H1 (cell line): ENCODE data around the gene KLF12. TPM values are rescaled to one million over a fixed set of nuclear protein-coding genes. Genes with fewer than 3 reads are reported as not detected.

Source experiments
- CTCF ChIA-PET: fragments of 300-600 bp; sonication (Branson Sonifier 250); formaldehyde crosslinking; loops from one replicate; lab custom pipeline; 2021; ENCODE audit not compliant: partially characterized antibody; lab: Charles Lee
- POLR2A ChIA-PET: fragments of 300-600 bp; sonication (Branson Sonifier 250); formaldehyde crosslinking; loops from one replicate; lab custom pipeline; 2021; ENCODE audit warnings: inconsistent platforms; ENCODE audit not compliant: partially characterized antibody; lab: Charles Lee
- DNase-seq, 2 experiments: peaks; one replicate each; pipeline versions ENCODE4 v3.0.0 to v3.0.0-alpha.2; 2010 to 2022; ENCODE audit warnings: low spot score in 2 of 2, low read depth in 1 of 2, mixed read lengths in 1 of 2
- FAIRE-seq: peaks from 2 replicates; lab custom pipeline; 2011; peaks lifted over from hg19 to GRCh38; lab: Jason Lieb, UNC
- H2AFZ ChIP-seq: 2 replicates; pipeline ENCODE4 v1.8.1; 2012; ENCODE audit warnings: low read length, inconsistent platforms
- H2AK5ac ChIP-seq: 2 replicates; pipeline ENCODE4 v1.6.1; 2013; ENCODE audit warnings: low read depth, low read length
- H2BK120ac ChIP-seq: replicated peaks from 2 replicates; pipeline ENCODE3; 2013; ENCODE audit warnings: low read depth, low read length, inconsistent platforms
- H2BK12ac ChIP-seq: 2 replicates; pipeline ENCODE4 v1.6.1; 2013; ENCODE audit warnings: low read depth, low read length
- H2BK15ac ChIP-seq: 2 replicates; pipeline ENCODE4 v1.6.1; 2013; ENCODE audit warnings: low read length
- H2BK20ac ChIP-seq: 2 replicates; pipeline ENCODE4 v1.6.1; 2013; ENCODE audit warnings: low read length
- H2BK5ac ChIP-seq: 2 replicates; pipeline ENCODE4 v1.6.1; 2013; ENCODE audit warnings: low read depth, low read length
- H3K14ac ChIP-seq: 2 replicates; pipeline ENCODE4 v1.6.1; 2013; ENCODE audit warnings: inconsistent platforms; ENCODE audit not compliant: insufficient read length
- H3K18ac ChIP-seq: 2 replicates; pipeline ENCODE4 v1.6.1; 2013; ENCODE audit warnings: low read length; ENCODE audit errors: extremely low read depth
- H3K23ac ChIP-seq: 2 replicates; pipeline ENCODE4 v1.6.1; 2013; ENCODE audit warnings: inconsistent platforms; ENCODE audit not compliant: insufficient read length
- H3K23me2 ChIP-seq: 2 replicates; pipeline ENCODE4 v1.6.1; 2013; ENCODE audit warnings: low read depth, low read length
- H3K27ac ChIP-seq: 2 replicates; pipeline ENCODE4 v1.6.1; 2011; ENCODE audit warnings: low read depth, low read length, inconsistent platforms
- H3K27me3 ChIP-seq, 4 experiments: replicated peaks in 1 of 4; 1 replicate in 1 of 4; 2 replicates in 3 of 4; pipeline versions ENCODE4 v1.6.1 to v1.8.1; 2011 to 2013; ENCODE audit warnings: low read length in 3 of 4, mild to moderate bottlenecking in 3 of 4, inconsistent platforms in 2 of 4, mixed read lengths in 2 of 4, moderate library complexity in 1 of 4; ENCODE audit not compliant: control insufficient read depth in 3 of 4, insufficient read depth in 3 of 4; ENCODE audit errors: extremely low read depth in 1 of 4
- H3K36me3 ChIP-seq, 4 experiments: 2 replicates each; pipeline versions ENCODE4 v1.6.1 to v1.8.1; 2011 to 2013; ENCODE audit warnings: mild to moderate bottlenecking in 4 of 4, low read length in 3 of 4, moderate library complexity in 2 of 4, control low read depth in 1 of 4, inconsistent platforms in 1 of 4; ENCODE audit not compliant: insufficient read depth in 4 of 4, control insufficient read depth in 2 of 4
- H3K4ac ChIP-seq: replicated peaks from 2 replicates; pipeline ENCODE3; 2013; ENCODE audit warnings: low read length, low read depth, mixed read lengths, inconsistent platforms; ENCODE audit not compliant: insufficient read length
- H3K4me1 ChIP-seq, 4 experiments: replicated peaks in 1 of 4; 1 replicate in 1 of 4; 2 replicates in 3 of 4; pipeline versions ENCODE4 v1.6.1 to v1.8.1; 2011 to 2013; ENCODE audit warnings: low read length in 3 of 4, inconsistent platforms in 2 of 4, mixed read lengths in 1 of 4; ENCODE audit not compliant: insufficient read depth in 4 of 4, control insufficient read depth in 3 of 4
- H3K4me2 ChIP-seq, 2 experiments: 2 replicates each; pipeline versions ENCODE4 v1.6.1 to v1.8.1; 2011 to 2013; ENCODE audit warnings: low read depth in 2 of 2, low read length in 2 of 2, control low read depth in 1 of 2, inconsistent platforms in 1 of 2, mild to moderate bottlenecking in 1 of 2; ENCODE audit not compliant: insufficient read depth in 1 of 2
- H3K4me3 ChIP-seq, 4 experiments: fragments of 200-600, 300-600 bp in 1 of 4; sonication (generic), shearing (Covaris generic), sonication (Bioruptor Twin) in 1 of 4; 2 replicates each; pipeline versions ENCODE4 v1.5.1 to v1.8.1; 2011 to 2016; ENCODE audit warnings: low read length in 4 of 4, low read depth in 3 of 4, control low read depth in 2 of 4, inconsistent platforms in 2 of 4, mild to moderate bottlenecking in 2 of 4, mixed read lengths in 1 of 4, moderate library complexity in 1 of 4; ENCODE audit not compliant: insufficient read depth in 2 of 4; ENCODE audit errors: extremely low read depth in 1 of 4
- H3K56ac ChIP-seq: replicated peaks from 2 replicates; pipeline ENCODE3; 2013; ENCODE audit warnings: low read depth, mild to moderate bottlenecking, mixed read lengths, low read length, inconsistent platforms; ENCODE audit not compliant: insufficient read length
- H3K79me1 ChIP-seq: 2 replicates; pipeline ENCODE4 v1.6.1; 2013; ENCODE audit warnings: low read depth, low read length, control low read depth
- H3K79me2 ChIP-seq, 2 experiments: 2 replicates each; pipeline versions ENCODE4 v1.6.1 to v1.8.1; 2012 to 2013; ENCODE audit warnings: low read length in 2 of 2, mild to moderate bottlenecking in 2 of 2, inconsistent platforms in 1 of 2; ENCODE audit not compliant: insufficient read depth in 2 of 2, control insufficient read depth in 1 of 2
- H3K9ac ChIP-seq, 4 experiments: replicated peaks in 1 of 4; 1 replicate in 1 of 4; 2 replicates in 3 of 4; pipeline versions ENCODE4 v1.6.1 to v1.8.1; 2011 to 2013; ENCODE audit warnings: low read depth in 3 of 4, low read length in 3 of 4, control low read depth in 2 of 4, mild to moderate bottlenecking in 2 of 4, moderate library complexity in 2 of 4, inconsistent platforms in 1 of 4; ENCODE audit errors: extremely low read depth in 1 of 4
- H3K9me3 ChIP-seq, 2 experiments: 2 replicates each; pipeline versions ENCODE4 v1.6.1 to v1.8.1; 2012 to 2013; ENCODE audit warnings: mild to moderate bottlenecking in 2 of 2, moderate library complexity in 2 of 2, control low read depth in 1 of 2, inconsistent platforms in 1 of 2, low read depth in 1 of 2, low read length in 1 of 2, mixed read lengths in 1 of 2; ENCODE audit not compliant: insufficient read depth in 2 of 2
- H4K20me1 ChIP-seq, 2 experiments: replicated peaks in 1 of 2; 2 replicates each; pipeline versions ENCODE3 to v1.8.1; 2011 to 2013; ENCODE audit warnings: inconsistent platforms in 2 of 2, low read length in 2 of 2, mild to moderate bottlenecking in 1 of 2; ENCODE audit not compliant: insufficient read depth in 2 of 2, control insufficient read depth in 1 of 2
- H4K5ac ChIP-seq: 2 replicates; pipeline ENCODE4 v1.6.1; 2013; ENCODE audit warnings: low read length, low read depth, mixed read lengths, inconsistent platforms; ENCODE audit not compliant: insufficient read length
- H4K8ac ChIP-seq: 2 replicates; pipeline ENCODE4 v1.8.0; 2013; ENCODE audit warnings: mild to moderate bottlenecking, moderate library complexity, low read length, inconsistent platforms; ENCODE audit not compliant: insufficient read depth; ENCODE audit errors: extremely low read depth
- H4K91ac ChIP-seq: replicated peaks from 2 replicates; pipeline ENCODE3; 2013; ENCODE audit warnings: low read length, mixed read lengths, inconsistent platforms; ENCODE audit not compliant: insufficient read length
- BACH1 ChIP-seq: IDR thresholded peaks from 2 replicates; pipeline ENCODE4 v1.6.1; 2012; ENCODE audit warnings: low read length, improper control_type of control experiment
- BRCA1 ChIP-seq: IDR thresholded peaks from 2 replicates; pipeline ENCODE4 v1.6.1; 2012; ENCODE audit warnings: low read depth, low read length, improper control_type of control experiment
- CHD1 ChIP-seq: IDR thresholded peaks from 2 replicates; pipeline ENCODE4 v1.6.1; 2012; ENCODE audit warnings: low read depth, low read length, improper control_type of control experiment
- EGR1 ChIP-seq: IDR thresholded peaks from 2 replicates; pipeline ENCODE4 v1.6.1; 2011; ENCODE audit warnings: low read depth, low read length, borderline replicate concordance
- EP300 ChIP-seq, 2 experiments: IDR thresholded peaks; 1 replicate in 1 of 2; 2 replicates in 1 of 2; pipeline ENCODE4 v1.6.1; 2011 to 2012; ENCODE audit warnings: low read depth in 2 of 2, low read length in 2 of 2, mild to moderate bottlenecking in 2 of 2, borderline replicate concordance in 1 of 2, inconsistent platforms in 1 of 2, moderate library complexity in 1 of 2
- HDAC2 ChIP-seq, 2 experiments: fragments of 300-600 bp in 1 of 2; sonication (generic) in 1 of 2; IDR thresholded peaks; 2 replicates each; pipeline ENCODE4 v1.6.1; 2011 to 2012; ENCODE audit warnings: low read depth in 2 of 2, low read length in 2 of 2, mild to moderate bottlenecking in 2 of 2, moderate library complexity in 2 of 2, borderline replicate concordance in 1 of 2, inconsistent platforms in 1 of 2
- POLR2A ChIP-seq, 2 experiments: IDR thresholded peaks; 1 replicate in 1 of 2; 2 replicates in 1 of 2; pipeline ENCODE4 v1.6.1; 2011; ENCODE audit warnings: low read depth in 2 of 2, low read length in 2 of 2, mild to moderate bottlenecking in 2 of 2; ENCODE audit errors: control extremely low read depth in 1 of 2
- RFX5 ChIP-seq: IDR thresholded peaks from 2 replicates; pipeline ENCODE4 v1.6.1; 2011; ENCODE audit warnings: low read depth, low read length, improper control_type of control experiment, borderline replicate concordance
- SAP30 ChIP-seq: fragments of 300-600 bp; sonication (generic); IDR thresholded peaks from 2 replicates; pipeline ENCODE4 v1.7.1; 2012; ENCODE audit warnings: low read length, moderate library complexity, mild to moderate bottlenecking, inconsistent platforms; ENCODE audit not compliant: insufficient read depth, insufficient replicate concordance
- SIN3A ChIP-seq, 2 experiments: IDR thresholded peaks in 1 of 2; conservative IDR thresholded peaks in 1 of 2; 2 replicates each; pipeline ENCODE4 v1.6.1; 2011 to 2012; ENCODE audit warnings: low read length in 2 of 2, improper control_type of control experiment in 1 of 2, low read depth in 1 of 2, mild to moderate bottlenecking in 1 of 2
- SP1 ChIP-seq: IDR thresholded peaks from 2 replicates; pipeline ENCODE4 v1.6.1; 2011; ENCODE audit warnings: low read depth, low read length
- SP4 ChIP-seq: IDR thresholded peaks from 2 replicates; pipeline ENCODE4 v1.6.1; 2012; ENCODE audit warnings: low read length, inconsistent platforms
- SRF ChIP-seq: IDR thresholded peaks from 2 replicates; pipeline ENCODE4 v1.6.1; 2011; ENCODE audit warnings: mild to moderate bottlenecking, low read depth, low read length, moderate library complexity
- TAF1 ChIP-seq: IDR thresholded peaks from 2 replicates; pipeline ENCODE4 v1.6.1; 2011; ENCODE audit warnings: mild to moderate bottlenecking, low read depth, low read length
- TEAD4 ChIP-seq: IDR thresholded peaks from 2 replicates; pipeline ENCODE4 v1.6.1; 2012; ENCODE audit warnings: low read depth, low read length, inconsistent platforms, mixed read lengths
- WGBS, 2 experiments: shearing (Covaris generic) in 1 of 2; methylation state at CpG; one replicate each; pipeline versions ENCODE4 v1.1.6 to v1.1.7; 2013 to 2015; ENCODE audit warnings: low lambda C conversion rate in 2 of 2, mixed read lengths in 2 of 2, inconsistent platforms in 1 of 2, low coverage in 1 of 2, missing lambda C conversion rate in 1 of 2; ENCODE audit not compliant: insufficient replicate concordance in 2 of 2, insufficient coverage in 1 of 2, insufficient read length in 1 of 2; ENCODE audit errors: extremely low coverage in 1 of 2, missing lambda C conversion rate in 1 of 2; 5-methylcytosine and 5-hydroxymethylcytosine counted together
- polyA plus RNA-seq, 7 experiments: library from polyadenylated mRNA; depleted of rRNA in 3 of 7; stranded (reverse) in 5 of 7; unstranded in 2 of 7; fragments of >200 nt in 5 of 7; fragments of 200-250 nt in 2 of 7; gene quantifications; 1 replicate in 5 of 7; 2 replicates in 1 of 7; 4 replicates in 1 of 7; pipeline versions ENCODE4 v1.2.1 to v1.2.3, GENCODE V29; 2011 to 2013; ENCODE audit warnings: missing spikeins in 2 of 7, mixed read lengths in 2 of 7
- total RNA-seq: library from RNA; stranded (reverse); fragmentation: NEBNext Ultra II Directional; extraction: Animal tissue kit (Norgen Biotek cat#: 25700); gene quantifications from 2 replicates; pipeline ENCODE4 v1.2.1, GENCODE V29; 2021

Gene KLF12
- total and polyA plus RNA-seq, 2 of the 8 experiments (the other 6 are each of a cell fraction or from before 2014, with no cell fraction given), result 6.6 to 12.1 TPM

GRCh38 chr13:74097116-74097515 is 37.1 kb downstream of the KLF12 start:
- peaks cover 0 to 24% of the 10 kb centered on the region in 2 experiments; a peak in 2 of 4 replicates for H3K79me2 ChIP-seq
- TF ChIP-seq SIN3A (conservative IDR thresholded peaks at IDR 0.05 in 1 of 2, IDR thresholded peaks at IDR 0.05 in 1 of 2; ENCODE audit: low read depth in 1 of 2, low read length in 2 of 2), result no peak
- TF ChIP-seq CHD1, result no peak
- TF ChIP-seq SP4, result no peak
- TF ChIP-seq RFX5, result no peak
- no peak for TF ChIP-seq BACH1
- no peak for TF ChIP-seq TAF1
- TF ChIP-seq POLR2A (IDR thresholded peaks at IDR 0.05; ENCODE audit: control extremely low read depth in 1 of 2, low read depth in 2 of 2, low read length in 2 of 2), result no peak
- TF ChIP-seq TEAD4, result no peak
- no peak for TF ChIP-seq SP1
- TF ChIP-seq EGR1, result no peak
- no peak for TF ChIP-seq SAP30
- no peak for TF ChIP-seq BRCA1
- no peak for TF ChIP-seq HDAC2 (IDR thresholded peaks at IDR 0.05; ENCODE audit: borderline replicate concordance in 1 of 2, low read depth in 2 of 2, low read length in 2 of 2)
- TF ChIP-seq SRF, result no peak
- no peak for TF ChIP-seq EP300 (IDR thresholded peaks at IDR 0.05; ENCODE audit: borderline replicate concordance in 1 of 2, low read depth in 2 of 2, low read length in 2 of 2)

More at GRCh38 chr13:74097116-74097515, 37.1 kb downstream of the KLF12 start:
- H2BK120ac ChIP-seq, result no peak overlapping the region
- no peak overlapping the region for H3K9ac ChIP-seq
- H3K4ac ChIP-seq, result no peak overlapping the region
- H2BK12ac ChIP-seq, result no peak overlapping the region
- no peak for FAIRE-seq
- H3K14ac ChIP-seq, result no peak overlapping the region
- H4K8ac ChIP-seq, result no peak overlapping the region
- no peak overlapping the region for H3K56ac ChIP-seq
- H3K23ac ChIP-seq, result no peak overlapping the region
- ChIA-PET POLR2A (no interaction called here), CTCF (interaction anchor here (1.0 to 1.2 kb wide), 2 partner anchors 9 to 341 kb away, joined by 3 read pairs; no protein-coding TSS in a partner anchor)
- H3K79me1 ChIP-seq, result no peaks in the 10 kb centered on the region
- no peak overlapping the region for H3K18ac ChIP-seq
- DNase-seq, result no peak
- peaks cover 0 to 7% of the 10 kb centered on the region in 2 experiments; a peak in 1 of 4 replicates for H3K9me3 ChIP-seq
- no peak overlapping the region for H4K5ac ChIP-seq
- no peak overlapping the region for H3K4me2 ChIP-seq
- H4K20me1 ChIP-seq, result peaks cover 0 to 2% of the 10 kb centered on the region in 2 experiments
- no peak overlapping the region for H3K27ac ChIP-seq
- H3K27me3 ChIP-seq, result no peaks in the 10 kb centered on the region
- no peak overlapping the region for H4K91ac ChIP-seq
- 80% methylated on average over 1 of the region's 1 CpG; no CpG with 5 or more reads in 1 of the 2 experiments for WGBS, 2 experiments
- no peaks in the 10 kb centered on the region for H3K36me3 ChIP-seq
- H2BK20ac ChIP-seq, result no peak overlapping the region
- H2AFZ ChIP-seq, result no peak overlapping the region
- H3K23me2 ChIP-seq, result no peaks in the 10 kb centered on the region
- H2AK5ac ChIP-seq, result no peak overlapping the region
- no peak overlapping the region for H2BK15ac ChIP-seq
- no peak overlapping the region for H2BK5ac ChIP-seq
- no peaks in the 10 kb centered on the region for H3K4me1 ChIP-seq
- no peak overlapping the region for H3K4me3 ChIP-seq
